ENCODE measurements around the gene ERICH3. TPM values are rescaled to one million over a fixed set of nuclear protein-coding genes. Genes with fewer than 3 reads are reported as not detected.

ERICH3 gene, protein sequence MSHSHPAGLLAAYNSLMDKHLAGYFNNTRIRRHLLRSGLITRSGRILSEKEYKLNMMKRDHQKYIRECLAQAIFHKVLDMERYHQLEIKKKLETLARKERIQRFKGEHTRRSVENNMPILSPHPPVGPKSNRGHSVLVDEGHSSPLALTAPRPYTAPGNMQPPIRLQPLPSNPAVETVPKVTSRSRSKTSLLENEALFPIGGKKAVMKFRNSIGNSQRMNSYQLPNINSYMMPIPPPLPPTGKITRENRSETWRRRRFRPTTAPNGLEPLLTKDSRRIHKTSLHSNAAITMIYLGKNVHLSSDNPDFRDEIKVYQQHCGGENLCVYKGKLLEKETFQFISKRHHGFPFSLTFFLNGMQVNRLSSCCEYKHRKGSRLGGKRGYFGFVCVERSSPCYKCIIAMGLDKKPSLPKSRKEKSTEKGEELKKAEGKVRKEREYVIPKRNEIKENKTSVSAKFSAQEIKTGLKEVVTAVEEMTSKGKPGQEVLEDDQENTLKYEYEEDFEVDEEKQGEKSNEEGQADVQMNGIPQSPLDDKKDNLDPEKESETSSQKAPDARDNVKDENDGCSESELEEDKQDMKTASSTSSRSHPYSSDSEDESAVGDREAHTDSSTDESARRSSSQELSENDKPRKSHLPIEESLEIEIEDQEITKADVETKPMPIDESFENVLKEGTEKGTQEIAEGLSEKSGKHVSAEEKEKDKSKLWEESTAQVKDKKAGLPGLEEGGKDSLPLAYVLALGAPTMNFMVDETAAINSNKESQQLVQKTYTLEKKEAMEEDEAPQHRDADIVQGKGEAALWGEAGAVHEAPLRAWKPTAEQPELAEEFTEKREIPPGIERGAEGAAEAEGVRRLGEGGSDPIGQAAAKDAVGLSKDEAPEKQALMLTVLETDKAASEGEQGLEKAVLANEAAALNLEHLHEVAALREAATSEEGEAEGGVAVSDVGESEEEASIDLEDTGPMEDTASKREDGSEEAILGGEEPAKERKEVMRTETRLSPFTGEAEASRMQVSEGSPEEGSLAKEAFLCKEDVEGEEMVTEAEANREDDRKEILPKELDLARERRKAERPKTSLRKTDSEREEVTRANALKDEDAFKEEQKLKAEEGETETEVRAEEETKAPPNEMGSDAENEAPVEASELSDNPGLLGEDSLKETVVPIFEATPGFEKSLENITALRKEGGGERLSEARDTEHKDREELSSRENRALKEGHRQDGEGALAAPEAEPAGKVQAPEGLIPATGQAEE (N-terminal part only)
- not detected for polyA plus RNA-seq (2012; ENCODE audit: insufficient read depth, insufficient read length)

DNA sequence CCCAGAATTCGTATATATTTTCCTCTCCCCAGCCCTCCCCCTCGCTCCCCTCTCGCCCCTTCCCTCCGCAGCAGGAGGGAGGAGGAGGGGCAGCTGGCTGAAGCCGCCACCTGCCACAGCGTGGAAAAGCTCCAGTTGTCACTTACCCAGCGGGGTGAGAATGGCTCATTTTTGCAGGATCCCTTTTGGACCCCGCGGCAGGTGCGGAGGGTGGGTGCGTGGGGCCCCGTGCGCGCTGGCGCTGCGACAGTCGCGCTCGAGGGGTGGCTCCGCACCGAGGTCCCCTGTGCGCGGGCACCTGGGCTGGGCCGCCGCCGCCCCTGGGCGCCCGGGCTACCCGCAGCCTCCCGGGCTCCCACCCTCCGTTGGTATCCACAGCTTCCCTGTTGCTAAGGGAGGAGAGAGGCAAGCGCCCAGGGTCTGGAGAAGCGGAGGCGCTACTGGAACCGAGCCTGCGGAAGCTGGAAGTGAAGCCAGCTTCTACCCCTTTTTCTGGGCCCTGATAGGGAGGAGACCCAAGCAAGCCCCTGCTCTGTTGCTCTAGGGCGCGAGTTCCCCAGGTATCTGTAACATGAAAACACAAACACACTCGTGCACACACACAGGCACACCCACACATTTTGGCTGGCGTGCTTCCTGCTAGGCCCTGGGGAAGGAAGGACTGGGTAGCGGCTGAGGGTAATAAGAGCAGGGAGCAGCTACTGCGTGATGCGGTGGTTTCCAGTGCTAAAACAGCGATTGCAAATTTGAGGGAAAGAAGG lies at the start of gene ERICH3:
ERICH3 (minus strand) TSS at position 442 of the 761 bp plus-strand sequence; CDS start at position 169, 273 bp downstream.
- H3K4me3 ChIP-seq (ENCODE audit: low read length): no peak within 1 kb of the TSS
- no peak for DNase-seq (ENCODE audit: low read depth, low spot score)

DNA sequence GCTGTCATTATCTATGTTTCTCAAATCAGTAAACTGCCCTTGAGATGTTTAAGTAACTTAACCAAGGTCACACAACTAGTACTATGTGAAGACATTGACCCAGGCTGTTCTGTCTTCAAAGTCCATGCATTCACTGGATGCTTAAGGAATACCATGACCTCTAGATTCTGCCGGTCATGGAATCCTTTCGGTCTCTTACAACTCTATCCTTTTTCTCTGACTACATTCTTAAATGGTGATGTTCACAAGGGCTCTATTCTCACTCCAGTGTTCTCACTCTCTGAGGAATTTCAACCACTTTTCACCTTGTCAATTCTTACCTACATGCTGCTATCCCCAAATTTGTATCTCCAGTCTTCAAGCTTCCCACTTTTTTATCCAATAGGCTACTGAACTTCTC lies 44.0 kb upstream of the ERICH3 start:
- H3K4me3 ChIP-seq (ENCODE audit: low read length): no peak overlapping the region
- no peak for DNase-seq (ENCODE audit: low read depth, low spot score)

DNA sequence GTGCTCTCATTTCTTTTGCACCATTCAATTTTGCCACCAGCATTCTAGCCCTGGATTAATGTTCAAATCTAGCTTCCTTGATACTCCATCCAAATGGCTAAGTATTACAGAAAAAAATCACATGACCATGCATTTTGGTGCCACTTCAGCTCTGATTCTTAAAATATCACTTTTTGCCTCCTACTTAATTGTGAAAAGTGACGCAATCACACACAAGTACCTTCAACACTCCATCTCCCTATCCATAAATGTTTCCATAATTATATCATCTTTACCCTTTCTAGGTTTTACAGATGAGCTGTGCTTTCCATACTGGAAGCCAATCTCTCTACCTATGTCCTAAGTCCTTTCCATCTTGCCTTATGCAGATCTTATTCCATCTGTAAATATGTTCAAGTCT lies 43.2 kb upstream of the ERICH3 start:
- DNase-seq (ENCODE audit: low read depth, low spot score): no peak
- no peak overlapping the region for H3K4me3 ChIP-seq (ENCODE audit: low read length)

DNA sequence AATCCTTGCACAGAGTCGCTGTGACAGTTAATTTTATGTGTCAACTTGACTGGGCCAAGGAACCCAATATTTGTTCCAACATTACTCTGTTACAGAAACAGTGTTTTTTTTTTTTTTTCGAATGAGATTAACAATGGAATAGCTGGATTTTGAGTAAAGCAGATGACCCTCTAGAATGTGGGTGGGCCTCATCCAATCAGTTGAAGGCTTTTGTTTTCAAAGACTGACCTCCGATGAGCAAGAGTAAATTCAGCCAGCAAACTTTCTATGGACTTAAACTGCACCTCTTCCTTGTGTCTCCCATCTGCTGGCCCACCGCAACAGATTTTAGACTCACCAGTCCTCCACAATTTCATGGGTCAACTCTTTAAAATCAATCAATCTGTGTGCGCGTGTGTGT lies 42.2 kb upstream of the ERICH3 start:
- no peak for DNase-seq (ENCODE audit: low read depth, low spot score)
- H3K4me3 ChIP-seq (ENCODE audit: low read length): no peak overlapping the region

DNA sequence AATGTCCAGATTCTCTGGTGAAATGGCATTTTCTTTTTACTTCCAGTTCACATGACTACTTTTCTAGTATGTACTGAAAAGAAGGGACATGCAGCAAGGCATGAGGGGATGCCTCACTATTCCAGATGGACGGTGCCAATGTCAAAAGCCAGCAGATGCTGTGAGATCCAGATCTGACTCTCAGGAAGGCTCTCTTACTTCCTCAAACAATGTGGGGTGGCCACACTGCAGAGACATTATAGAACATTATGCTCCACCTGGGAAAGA lies 41.6 kb upstream of the ERICH3 start:
- DNase-seq (ENCODE audit: low read depth, low spot score): no peak
- H3K4me3 ChIP-seq (ENCODE audit: low read length): no peak overlapping the region

DNA sequence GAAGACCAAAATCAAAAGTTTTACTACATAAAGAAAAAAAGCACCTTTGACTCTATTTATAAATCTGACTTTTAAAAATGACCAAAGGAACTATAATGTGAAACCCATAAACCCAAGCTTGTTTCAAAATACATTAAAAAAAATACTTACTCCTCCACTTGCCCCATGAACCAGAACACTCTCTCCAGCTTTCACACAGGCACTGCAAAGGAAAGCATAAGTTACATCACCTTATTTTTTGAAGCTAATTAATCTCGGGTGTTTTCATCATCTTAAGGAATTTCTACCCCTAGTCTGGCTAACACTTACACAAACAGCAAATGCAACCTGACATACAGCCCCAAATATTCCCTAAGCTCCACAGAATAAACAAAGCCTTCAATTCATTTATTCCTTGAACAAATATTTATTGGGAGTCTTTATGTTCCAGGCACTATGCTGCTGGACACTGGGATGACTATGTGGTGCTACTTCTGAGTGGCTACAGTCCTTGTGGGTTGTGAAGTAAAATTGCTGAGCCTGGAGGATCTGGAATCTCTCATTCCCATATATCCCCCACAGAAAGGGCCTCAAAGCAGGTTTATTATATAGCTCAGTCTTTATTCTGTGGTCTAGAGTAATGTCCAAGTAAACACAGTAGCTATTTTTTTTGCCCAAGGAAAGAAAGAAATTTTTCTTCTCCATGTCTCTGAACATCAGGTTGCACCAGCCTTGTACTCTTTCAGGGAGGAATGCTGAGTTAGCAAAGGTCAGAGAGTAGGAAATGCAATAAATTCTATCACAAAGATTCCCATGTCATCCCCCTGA lies 41.0 kb upstream of the ERICH3 start:
- DNase-seq (ENCODE audit: low read depth, low spot score): no peak
- H3K4me3 ChIP-seq (ENCODE audit: low read length): no peak overlapping the region

DNA sequence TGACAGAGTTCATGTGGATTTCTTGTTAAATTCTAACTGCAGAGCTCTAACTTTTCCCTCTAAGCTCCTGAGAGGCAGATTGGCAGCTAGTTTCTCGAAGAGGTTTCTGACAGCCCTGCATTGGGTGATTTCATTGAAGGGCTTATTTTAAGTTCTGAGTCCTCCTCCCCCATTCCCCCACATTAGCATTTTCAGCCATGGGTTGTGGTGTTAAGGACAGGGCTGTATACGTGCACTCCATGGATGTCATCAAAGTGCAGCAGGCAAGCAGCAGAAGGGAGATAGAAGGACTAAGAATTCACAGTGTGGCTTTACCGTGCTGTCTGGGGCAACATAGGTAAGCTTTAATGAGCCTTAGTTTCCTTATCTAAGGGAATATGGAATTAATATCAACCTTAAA lies 40.3 kb upstream of the ERICH3 start:
- no peak overlapping the region for H3K4me3 ChIP-seq (ENCODE audit: low read length)
- DNase-seq (ENCODE audit: low read depth, low spot score): no peak

DNA sequence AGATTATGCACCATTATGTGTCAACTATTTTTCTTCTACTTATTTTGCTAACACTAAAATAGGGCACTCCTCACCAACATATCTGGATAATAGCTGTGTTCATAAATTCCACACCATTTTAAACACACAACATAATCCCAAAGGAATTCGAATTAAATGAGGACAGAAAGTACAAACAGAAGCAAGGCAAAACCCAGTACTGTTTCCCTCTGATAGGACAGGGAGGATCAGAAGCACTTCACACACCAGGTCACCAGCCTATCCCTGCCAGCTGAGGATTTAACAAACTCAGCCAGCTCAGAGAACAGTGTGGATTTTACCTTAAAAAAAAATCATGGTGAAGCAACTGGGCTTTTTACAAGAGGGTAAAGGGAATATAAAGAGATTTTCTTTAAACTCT lies 39.3 kb upstream of the ERICH3 start:
- no peak for DNase-seq (ENCODE audit: low read depth, low spot score)
- no peak overlapping the region for H3K4me3 ChIP-seq (ENCODE audit: low read length)

DNA sequence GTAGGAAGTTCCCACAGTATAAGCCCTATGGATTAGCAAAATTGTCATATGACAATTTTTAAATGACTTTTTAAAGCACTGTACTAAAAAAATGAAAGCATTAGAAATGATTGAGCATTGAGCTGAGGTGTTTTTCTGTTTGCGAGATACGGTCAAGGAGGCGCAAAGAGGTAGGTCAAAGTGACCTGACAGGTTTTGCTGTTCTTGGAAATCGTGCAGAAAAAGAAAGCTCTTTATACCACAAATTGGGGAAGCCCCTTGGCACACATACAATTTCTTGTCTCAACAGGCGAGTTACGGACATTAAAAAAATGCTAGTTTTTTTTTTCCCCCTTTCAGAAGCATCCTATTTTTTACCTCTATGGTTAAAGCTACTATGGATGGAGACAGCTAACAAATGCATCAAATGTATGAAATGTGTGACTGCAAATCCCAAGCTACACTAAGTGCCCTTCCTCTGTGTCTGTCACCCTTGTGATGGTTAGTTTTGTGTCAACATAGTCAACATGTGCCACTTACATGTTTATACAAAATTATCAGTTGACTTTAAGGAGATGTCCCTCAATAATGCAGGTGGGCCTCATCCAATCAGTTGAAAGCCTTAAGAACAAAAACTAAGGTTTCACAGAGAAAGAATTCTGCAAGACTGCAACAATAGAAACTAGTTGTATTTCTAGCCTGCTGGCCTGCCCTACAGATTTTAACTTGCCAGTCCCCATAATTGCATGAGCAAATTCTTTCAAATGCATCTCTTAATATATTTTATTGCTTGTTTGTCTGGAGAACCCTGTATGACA lies 30.0 kb upstream of the ERICH3 start:
- no peak for DNase-seq (ENCODE audit: low read depth, low spot score)
- no peak overlapping the region for H3K4me3 ChIP-seq (ENCODE audit: low read length)

DNA sequence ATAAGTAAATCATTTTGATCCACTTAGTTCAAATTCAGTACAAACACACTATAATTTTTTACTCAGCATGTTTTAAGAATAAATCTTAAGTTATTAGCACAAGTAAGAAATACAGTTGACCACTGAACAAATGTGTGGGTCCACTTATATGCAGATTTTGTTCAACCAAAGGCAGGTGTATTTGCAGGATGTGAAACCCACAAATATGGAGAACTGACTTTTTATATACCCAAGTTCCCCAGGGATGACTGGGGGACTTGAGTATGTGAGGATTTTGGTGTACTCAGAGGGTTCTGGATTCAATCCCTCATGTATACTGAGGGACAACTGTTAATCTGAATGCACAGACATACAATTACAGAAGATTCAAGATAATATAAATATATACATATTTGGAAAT lies 25.7 kb upstream of the ERICH3 start:
- no peak overlapping the region for H3K4me3 ChIP-seq (ENCODE audit: low read length)
- no peak for DNase-seq (ENCODE audit: low read depth, low spot score)

DNA sequence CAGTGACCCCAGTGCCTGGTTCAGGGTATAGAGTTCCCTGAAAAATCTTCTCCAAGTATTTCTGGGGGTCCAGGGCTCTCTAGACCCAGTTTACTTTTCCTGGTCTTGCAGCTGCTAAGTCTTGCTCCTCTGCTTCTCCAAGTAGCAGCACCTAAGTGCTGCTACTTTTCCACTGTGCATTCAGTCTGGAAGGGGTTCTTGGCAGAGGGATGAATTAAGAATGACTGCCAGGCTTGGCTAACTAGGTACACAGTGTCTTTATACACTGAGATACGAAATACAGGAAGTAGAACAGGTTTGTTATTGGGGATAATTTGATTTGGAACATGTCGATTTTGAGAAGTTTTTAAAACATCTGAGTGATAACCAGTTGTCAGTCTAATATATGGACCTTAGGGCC lies 24.2 kb upstream of the ERICH3 start:
- no peak for DNase-seq (ENCODE audit: low read depth, low spot score)
- H3K4me3 ChIP-seq (ENCODE audit: low read length): no peak overlapping the region

DNA sequence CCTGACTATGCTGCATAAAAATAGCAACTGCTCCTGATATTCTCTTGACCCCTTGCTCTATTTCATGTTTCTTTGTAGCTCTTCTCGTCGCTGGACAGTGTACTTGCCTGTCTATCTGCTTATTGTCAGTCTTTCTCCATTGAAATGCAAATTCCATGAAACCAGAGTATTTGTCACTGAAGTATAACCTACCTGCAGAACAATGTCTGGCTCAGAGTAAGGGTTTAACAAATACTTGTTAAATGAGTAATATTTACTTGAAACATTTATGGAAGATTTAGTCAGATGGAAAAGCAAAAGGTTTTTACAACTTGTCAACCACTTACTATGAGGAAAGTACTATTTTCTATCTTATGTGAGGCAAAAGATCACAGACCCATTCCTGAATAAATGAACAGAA lies 19.9 kb upstream of the ERICH3 start:
- no peak overlapping the region for H3K4me3 ChIP-seq (ENCODE audit: low read length)
- no peak for DNase-seq (ENCODE audit: low read depth, low spot score)

DNA sequence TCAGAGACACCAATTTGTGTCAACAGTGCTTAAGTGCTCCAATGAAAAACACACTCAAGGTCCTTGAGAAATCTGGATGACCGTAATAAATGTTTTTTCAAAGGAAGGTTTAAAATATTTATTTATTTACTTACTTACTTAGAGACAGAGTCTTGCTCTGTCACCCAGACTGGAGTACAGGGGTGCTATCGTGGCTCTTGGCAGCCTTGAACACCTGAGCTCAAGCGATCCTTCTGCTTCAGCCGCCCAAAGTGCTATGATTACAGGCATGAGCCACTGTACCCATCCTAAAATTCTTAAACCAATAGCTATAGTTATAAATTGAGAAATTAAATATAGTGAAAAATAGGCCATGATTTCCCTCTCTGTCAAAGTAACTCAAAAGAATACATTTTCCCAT lies 17.3 kb upstream of the ERICH3 start:
- no peak for DNase-seq (ENCODE audit: low read depth, low spot score)
- H3K4me3 ChIP-seq (ENCODE audit: low read length): no peak overlapping the region

DNA sequence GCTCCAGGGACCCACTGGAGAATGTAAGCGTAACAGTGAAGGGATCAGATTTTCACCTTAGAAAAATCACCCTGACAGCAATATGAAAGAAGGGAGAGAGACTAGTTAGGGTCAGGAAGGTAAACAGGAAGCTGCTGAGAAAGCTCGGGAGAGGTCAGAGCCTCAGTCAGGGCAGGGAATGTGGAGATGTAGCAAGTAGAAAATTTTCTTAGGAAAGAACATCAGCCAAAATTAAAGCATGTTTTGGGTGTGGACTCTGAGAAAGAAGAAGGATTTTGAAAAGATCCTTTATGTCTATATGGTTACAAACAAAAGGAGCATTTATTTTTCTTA lies 16.7 kb upstream of the ERICH3 start:
- H3K4me3 ChIP-seq (ENCODE audit: low read length): no peak overlapping the region
- no peak for DNase-seq (ENCODE audit: low read depth, low spot score)

DNA sequence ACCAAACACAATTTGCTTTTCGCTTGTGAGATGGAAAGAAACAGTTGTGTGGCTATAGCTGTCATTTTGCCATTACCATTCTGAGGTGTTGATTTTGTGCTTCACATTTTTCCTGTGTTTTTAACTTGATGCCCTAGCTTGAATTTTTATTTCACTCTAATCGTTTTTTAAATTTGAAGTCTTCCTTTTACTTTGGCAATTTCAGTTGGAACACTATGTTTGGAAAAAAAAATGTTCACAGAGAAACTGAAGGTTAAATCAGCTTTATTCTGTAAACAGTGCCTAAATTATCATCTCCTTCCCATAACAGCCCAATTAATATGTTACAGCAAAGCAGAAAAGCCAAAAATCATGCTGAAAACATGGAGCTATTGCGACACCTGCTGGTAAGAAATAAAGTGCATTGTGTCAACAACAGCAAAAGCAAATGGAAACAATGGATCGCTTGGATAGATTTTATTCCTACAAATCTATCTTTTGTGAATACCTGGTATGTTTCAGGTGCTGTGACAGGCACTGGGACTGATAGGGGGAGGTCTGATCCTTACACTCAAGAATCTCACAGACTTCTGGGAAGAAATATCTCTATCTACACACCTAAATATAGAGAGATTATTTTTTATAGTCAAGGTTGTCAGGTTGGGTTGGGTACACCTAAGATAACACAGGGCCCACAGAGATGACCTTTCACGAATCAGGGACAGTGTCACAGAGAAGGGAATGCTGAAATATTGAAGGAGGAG lies 16.2 kb upstream of the ERICH3 start:
- H3K4me3 ChIP-seq (ENCODE audit: low read length): no peak overlapping the region
- peak; percentile 54 for DNase-seq (ENCODE audit: low read depth, low spot score)

DNA sequence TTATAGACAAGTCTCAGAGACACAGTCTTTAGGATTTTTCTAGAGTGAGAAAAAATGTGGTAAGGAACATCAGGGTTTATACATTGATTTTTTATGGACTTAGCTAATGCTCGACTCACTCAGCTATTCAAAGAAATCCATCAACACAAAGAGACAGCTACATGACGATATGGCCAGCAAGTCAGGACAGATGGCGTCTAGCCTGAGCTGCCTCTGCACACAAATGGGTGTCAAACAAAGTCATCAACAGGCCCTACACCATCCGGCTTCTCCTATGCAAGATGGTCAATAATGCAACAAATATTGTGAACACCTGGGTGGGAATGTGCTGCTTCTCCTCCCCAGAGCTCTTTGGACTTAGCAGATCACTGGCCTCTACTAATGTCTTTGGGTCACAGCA lies 13.3 kb upstream of the ERICH3 start:
- H3K4me3 ChIP-seq (ENCODE audit: low read length): no peak overlapping the region
- DNase-seq (ENCODE audit: low read depth, low spot score): no peak

DNA sequence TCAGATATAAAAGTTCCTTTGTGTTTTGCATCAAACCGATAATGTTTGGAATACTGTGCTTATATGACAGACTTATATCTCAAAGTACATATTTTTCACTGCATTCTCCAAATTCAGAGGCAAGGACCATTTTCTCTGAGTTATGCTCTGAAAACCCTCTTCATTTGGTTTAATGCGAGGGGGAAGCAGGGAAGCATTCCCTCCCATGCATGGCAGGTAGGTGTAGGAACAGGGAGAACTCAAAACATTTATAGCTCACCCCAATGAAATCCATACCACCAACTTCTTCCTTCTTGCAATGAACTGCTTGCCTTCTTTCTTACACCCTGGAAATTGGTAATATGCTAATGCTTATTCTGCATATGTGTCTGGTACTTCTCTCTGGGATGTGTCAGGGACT lies 10.7 kb upstream of the ERICH3 start:
- DNase-seq (ENCODE audit: low read depth, low spot score): no peak
- no peak overlapping the region for H3K4me3 ChIP-seq (ENCODE audit: low read length)

All from Jurkat, Clone E6-1 (cell line).